GM12872 (cell line): ENCODE data around the gene RBFOX2.

Source experiments
- TF ChIP-seq, protein P1 (sequence below): IDR thresholded peaks from 3 replicates; pipeline ENCODE4 v1.5.1; 2011; ENCODE audit warnings: low read depth, mild to moderate bottlenecking, low read length, moderate library complexity; ENCODE audit not compliant: insufficient read depth

Gene RBFOX2

DNA sequence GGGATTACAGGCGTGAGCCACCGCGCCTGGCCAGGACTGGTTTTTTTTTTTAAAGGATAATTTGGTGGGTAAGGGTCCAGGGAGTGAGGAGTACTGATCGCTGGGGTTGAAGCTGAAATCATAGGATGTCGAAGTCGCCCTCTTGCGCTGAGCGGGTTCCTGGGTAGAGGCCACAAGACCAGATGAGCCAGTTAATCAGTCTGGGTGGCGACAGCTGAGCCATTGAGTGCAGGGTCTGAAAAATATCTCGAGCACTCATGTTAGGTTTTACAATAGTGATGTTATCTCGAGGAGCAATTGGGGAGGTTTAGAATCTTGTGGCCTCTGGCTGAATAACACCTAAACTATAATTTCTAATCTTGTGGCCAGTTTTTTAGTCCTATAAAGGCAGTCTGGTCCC is 303.1 kb downstream of the RBFOX2 start:
- TF ChIP-seq, protein P1, sequence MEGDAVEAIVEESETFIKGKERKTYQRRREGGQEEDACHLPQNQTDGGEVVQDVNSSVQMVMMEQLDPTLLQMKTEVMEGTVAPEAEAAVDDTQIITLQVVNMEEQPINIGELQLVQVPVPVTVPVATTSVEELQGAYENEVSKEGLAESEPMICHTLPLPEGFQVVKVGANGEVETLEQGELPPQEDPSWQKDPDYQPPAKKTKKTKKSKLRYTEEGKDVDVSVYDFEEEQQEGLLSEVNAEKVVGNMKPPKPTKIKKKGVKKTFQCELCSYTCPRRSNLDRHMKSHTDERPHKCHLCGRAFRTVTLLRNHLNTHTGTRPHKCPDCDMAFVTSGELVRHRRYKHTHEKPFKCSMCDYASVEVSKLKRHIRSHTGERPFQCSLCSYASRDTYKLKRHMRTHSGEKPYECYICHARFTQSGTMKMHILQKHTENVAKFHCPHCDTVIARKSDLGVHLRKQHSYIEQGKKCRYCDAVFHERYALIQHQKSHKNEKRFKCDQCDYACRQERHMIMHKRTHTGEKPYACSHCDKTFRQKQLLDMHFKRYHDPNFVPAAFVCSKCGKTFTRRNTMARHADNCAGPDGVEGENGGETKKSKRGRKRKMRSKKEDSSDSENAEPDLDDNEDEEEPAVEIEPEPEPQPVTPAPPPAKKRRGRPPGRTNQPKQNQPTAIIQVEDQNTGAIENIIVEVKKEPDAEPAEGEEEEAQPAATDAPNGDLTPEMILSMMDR, result no peak

DNA sequence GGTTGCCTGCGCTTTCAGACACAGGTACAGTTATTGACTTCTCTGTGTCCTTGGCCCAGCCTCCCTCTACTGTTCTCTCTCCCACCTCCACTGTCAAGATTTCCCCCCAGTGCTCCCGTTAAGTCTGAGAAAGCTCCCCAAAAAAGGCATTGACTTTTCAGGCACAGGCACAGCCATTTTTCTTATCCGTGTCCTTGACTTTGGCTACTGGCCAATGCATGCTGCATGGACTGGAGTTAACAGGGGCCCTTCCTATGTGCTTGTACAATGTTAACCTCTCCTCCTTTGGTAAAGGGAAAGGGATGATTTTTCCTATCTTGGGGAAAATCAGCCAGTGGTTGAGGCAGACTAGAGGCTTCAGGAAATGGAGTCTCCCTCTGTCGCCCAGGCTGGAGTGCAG is 306.7 kb downstream of the RBFOX2 start:
- TF ChIP-seq, protein P1, result no peak

DNA sequence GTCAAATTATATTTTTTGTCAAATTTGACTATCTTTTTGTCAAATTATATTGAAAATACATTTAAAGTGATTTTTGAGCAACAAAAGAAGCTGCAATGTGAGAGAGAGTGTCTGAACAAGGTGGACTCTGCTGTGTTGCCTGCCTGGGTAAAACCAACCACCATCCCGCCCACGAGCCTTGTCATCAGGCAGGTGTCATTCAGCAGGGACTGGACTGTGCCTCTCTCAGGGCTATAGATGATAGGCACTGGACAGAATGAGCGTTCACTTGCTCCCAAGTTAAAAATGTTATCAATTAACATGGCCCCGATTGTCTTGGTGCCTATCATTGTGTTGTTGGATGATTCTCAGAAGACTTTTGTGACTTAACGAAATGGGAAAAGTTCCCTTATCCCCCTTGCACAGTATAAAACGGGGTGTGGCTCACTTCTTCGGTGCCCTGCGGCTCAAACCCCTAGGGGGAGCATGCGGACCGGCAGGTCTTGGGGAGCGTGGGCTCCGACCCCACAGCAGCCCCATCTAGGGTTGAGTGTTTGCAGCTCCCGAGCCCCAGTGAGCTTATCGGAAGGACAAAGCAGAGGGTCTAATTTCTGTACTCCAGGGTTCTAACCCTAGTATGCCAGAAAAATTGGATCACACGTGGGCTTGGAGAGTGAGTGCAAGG is 309.3 kb downstream of the RBFOX2 start:
- TF ChIP-seq, protein P1, result peak; percentile 15; the same call in 1 of the 3 replicates

DNA sequence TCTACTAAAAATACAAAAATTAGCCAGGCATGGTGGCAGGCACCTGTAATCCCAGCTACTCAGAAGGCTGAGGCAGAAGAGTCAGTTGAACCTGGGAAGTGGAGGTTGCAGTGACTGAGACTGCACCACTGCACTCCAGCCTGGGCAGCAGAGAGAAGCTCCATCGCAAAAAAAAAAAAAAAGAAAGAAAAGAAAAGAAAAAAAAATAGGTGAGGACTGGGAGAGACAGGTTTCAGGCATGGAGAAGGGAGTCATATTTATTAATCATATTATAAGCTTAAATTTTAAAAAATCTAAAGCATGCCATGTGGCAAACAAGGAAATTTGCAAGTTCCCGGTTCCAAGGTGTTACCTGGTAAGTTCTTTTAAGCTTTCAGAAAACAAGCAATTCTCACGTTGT is 311.1 kb downstream of the RBFOX2 start, which contains the start of gene APOL5:
APOL5 (plus strand) TSS at position 301 of the 400 bp plus-strand sequence; CDS start at position 301, 0 bp downstream.
- TF ChIP-seq, protein P1, result no peak

DNA sequence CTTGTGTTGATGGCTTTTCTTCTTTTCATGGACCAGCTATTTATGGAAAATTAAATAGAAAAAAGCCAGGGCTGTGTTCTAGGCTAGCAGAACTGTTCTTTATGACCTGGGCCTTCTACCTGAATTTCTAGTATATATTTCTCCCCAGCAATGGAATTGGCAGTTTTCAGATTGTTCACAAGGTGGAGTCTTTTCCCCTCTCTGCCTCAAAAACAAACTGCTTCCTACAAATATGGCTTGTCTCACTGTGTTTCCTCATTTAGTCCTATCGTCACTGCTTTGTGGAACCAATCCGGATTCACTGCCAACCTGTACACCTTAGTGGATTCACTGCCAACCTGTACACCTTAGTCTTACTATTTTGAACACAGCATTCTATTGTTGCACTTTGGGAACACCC is 316.0 kb downstream of the RBFOX2 start:
- TF ChIP-seq, protein P1, result no peak

DNA sequence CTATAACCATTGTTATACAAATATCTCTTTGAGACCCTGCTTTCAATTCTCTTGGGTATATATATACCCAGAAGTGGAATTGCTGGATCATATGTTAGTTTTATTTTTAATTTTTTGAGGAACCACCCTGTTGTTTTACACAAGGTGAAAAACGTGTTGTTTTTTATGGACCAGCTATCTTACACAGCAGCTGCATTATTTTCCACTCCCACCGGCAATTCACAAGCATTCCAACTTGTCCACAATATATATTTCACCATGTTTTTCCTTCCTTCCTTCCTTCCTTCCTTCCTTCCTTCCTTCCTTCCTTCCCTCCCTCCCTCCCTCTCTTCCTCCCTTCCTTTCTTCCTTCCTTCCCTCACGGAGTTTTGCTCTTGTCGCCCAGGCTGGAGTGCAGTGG is 317.3 kb downstream of the RBFOX2 start:
- TF ChIP-seq, protein P1, result no peak

DNA sequence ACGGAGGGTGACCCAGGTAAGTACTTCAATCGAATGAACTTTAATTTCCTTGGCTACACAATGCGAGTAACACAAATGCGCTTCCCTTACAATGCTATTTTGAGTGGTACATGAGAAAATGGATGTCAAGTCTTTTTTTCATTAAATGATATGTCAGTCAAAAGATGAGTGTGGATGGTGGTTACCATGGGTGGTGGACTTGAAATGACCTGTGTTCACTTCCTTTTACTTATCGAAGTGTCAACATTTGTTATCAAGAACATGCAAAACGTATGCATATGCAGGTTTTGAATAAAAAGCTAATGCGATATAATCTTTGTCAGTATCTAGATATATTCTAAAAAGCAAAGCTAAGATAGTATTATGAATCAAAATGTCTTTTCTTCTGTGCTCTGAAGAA is 319.7 kb downstream of the RBFOX2 start:
- TF ChIP-seq, protein P1, result no peak
